Activated CD4-positive, alpha-beta T cell treated with anti-CD3 and anti-CD28 coated beads, Interleukin-2, Interleukin-6, amounts not matched to agents 100 ng/mL and 50 ng/mL, durations not matched to agents 16 hours and 8 hours (primary cell): ENCODE results near the gene CAMTA1.

Experiments used
- DNase-seq: peaks from one replicate; pipeline ENCODE4 v3.0.0-alpha.2; 2020

CAMTA1 gene

GRCh38 chr1:7557301-7557891 is 772.1 kb downstream of the CAMTA1 start:
- no peak for DNase-seq

- DNase-seq = no peak
Observed at GRCh38 chr1:7558041-7558461, 772.8 kb downstream of the CAMTA1 start.

DNA sequence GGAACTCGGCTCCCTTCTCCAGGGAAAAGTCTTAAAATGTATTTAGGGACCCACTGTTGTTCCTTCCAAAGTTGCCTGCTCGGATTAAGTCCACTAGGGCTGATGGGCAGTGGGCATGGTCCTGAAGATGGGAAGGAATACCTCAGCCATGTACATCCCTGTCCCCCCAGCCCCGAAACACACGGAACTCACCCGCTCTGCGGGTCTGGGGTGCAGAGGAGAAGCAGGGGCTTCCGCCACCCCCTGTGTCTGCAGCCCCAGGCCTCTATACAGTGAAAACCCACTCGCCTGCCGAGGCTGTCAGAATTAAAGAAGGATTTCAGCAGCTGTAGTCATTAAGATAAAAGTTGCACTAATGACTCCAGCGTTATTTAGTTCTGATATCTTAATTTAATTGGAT is 773.2 kb downstream of the CAMTA1 start:
- no peak for DNase-seq

- DNase-seq = no peak
Observed at GRCh38 chr1:7558921-7559869, 773.9 kb downstream of the CAMTA1 start.

DNA sequence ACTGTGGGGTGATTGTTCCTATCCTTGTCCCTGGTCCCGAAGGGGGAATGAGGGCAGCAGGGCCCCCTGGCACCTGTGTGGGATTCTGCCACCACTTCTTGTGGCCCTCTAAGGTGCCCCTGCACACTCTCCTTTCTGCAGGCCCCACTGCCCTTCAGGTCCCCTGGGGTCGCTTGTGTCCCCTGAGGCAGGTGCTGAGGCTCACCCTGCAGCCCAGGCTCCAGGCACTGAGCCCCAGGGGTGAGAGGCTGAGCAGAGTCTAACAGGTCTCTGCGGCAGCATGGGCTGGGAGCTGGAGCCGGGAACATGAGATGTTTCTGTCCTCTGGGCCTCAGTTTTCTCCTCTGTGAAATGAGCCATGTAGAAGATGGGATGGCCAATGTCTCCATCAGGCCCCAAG is 774.9 kb downstream of the CAMTA1 start:
- DNase-seq = no peak

- DNase-seq = no peak
Observed at GRCh38 chr1:7560601-7561181, 775.4 kb downstream of the CAMTA1 start.

- peak; percentile 30 for DNase-seq
Observed at GRCh38 chr1:7561331-7561921, 776.2 kb downstream of the CAMTA1 start.

- no peak for DNase-seq
Observed at GRCh38 chr1:7561936-7562728, 776.9 kb downstream of the CAMTA1 start.

GRCh38 chr1:7562729-7563605 is 777.7 kb downstream of the CAMTA1 start:
- DNase-seq = no peak

DNA sequence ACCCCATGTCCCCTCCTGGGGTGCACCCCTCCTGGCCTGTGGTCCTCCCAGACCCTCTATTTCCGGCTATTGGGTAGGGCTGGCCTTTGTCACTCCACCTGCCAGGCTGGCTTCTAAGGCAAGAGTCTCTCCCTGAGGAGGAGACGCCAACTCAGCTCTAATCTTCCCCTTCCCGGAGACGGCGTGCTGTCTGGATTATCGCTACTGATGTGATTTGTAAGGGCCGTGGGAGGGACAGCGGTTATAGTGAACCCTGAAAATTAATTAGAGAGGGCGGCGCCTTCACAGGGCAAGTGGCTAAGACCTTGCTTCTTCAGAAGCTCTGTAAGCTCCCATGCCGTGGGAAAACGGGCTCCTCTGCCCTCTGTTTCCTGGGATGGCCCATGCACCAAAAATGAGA is 778.9 kb downstream of the CAMTA1 start:
- no peak for DNase-seq

DNA sequence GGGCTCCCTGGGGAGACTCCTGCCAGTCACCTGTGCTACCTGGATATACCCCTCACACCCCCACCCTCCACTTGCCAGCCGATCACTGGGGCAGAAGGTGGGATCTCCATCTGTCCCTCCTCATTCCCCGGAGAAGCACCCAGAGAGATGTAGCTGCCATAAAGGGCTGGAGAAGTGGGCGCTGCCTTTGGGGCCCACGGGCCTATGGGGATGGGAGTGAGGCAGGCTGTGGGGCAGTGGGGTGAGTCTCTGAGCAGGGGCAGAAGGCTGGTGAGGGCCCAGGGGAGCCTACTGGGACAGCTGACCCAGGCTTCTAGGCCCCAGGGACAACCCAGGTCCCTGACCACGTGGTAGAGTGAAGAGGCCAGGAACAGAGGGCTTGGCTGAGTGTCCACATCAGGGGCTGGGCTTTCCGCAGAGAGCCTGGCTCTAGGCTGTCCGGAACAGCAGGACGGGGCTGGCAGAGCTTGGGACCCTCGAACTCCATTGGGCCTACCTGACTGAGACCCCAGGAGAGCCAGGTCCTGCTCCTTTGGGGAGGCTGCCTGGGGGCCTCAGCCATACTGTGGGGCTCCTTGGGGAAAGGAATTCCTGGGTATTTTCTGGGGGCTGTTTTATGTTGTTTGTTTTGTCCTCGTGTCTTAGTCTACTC is 780.0 kb downstream of the CAMTA1 start:
- no peak for DNase-seq

DNA sequence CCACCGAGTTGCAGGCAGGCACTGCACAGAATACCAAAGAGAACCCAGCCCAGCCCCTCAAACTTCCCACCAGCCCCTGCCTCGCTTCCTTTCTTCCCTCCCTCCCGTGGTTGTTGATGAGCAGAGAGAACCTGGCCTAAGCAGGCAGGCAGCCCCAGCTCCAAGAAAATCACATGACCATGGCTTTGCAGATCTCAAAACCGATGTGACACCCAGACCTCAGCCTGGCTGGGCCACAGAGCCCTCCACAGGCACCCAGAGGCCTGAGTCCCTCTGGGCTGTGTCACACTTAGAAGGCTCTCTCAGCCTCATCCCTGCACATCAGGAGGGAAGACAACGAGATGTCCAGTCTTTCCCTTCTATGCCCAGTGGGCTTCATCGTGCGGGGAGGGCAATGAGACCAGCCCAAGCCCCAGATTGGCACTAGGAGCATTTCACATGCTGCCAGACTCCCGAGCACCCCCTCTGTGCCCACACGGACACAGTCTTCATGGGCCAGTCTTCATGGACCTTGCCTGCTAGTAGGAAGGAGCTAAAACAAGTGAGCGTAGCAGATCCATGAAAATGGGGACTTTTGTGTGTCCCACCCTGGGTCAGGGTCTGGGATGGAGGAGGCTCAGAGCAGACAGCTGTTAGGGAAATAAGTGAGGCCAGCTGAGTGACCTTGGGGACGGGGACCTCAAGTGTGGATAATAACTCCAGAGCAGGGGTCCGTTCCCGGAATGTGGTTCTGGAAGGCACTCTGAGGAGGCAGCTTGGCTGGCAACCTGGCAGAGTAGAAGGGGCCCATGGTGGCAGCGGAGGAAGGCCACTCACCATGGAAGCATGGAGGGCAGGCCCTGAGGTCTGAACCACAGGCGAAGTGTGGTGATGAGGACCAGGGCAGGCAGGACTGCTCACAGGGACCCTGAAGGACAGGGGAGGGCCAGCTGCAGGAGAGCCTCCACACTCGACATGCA is 781.4 kb downstream of the CAMTA1 start:
- DNase-seq = no peak

DNA sequence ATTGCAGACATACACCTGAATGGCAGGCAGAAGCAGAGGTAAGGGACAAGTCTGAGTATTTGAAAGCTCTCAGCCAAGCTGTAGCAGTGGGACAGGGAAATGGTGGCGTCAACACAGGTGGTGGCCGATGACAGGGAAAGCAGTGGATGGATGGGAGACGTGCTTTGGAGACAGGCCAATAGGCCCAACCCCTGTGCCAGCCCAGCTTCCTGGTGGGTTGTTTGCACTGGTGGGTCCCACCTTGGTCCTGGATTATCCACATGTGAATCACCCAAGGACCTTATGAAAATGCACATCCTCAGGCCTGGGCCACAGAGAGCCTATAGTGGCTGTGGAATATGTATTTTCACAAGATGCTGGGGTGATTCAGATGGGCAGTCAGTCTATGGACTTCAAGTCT is 782.1 kb downstream of the CAMTA1 start:
- no peak for DNase-seq

DNA sequence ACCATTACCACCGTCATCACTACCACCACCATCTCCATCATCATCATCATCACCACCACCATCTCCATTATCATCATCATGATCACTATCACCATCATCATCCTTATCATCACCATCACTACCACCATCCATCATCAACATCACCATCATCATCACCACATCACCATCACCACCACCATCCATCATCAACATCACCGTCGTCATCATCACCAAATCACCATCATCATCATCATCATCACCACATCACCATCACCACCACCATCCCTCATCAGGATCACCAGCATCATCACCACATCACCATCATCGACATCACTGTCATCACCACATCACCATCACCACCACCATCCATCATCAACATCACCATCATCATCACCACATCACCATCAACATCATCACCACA is 782.8 kb downstream of the CAMTA1 start:
- DNase-seq = no peak

- DNase-seq = no peak
Observed at GRCh38 chr1:7568901-7569524, 783.8 kb downstream of the CAMTA1 start.

- no peak for DNase-seq
Observed at GRCh38 chr1:7570311-7570710, 785.1 kb downstream of the CAMTA1 start.

- no peak for DNase-seq
Observed at GRCh38 chr1:7572654-7573152, 787.4 kb downstream of the CAMTA1 start.

- no peak for DNase-seq
Observed at GRCh38 chr1:7573481-7573880, 788.2 kb downstream of the CAMTA1 start.
